GM18858 (cell line): ENCODE results near the gene DGKG.

Source experiments
- ATAC-seq: cut with Tn5 transposase; IDR thresholded peaks from one replicate; pipeline ENCODE4 v1.9.1; 2021; ENCODE audit not compliant: unreplicated experiment

Gene DGKG

GRCh38 chr3:186280737-186281136 lies 81.3 kb downstream of the DGKG start:
- ATAC-seq: no peak

GRCh38 chr3:186277268-186277909 lies 84.6 kb downstream of the DGKG start:
- no peak for ATAC-seq

- no peak for ATAC-seq
These were observed 86.6 kb downstream of the DGKG start for GRCh38 chr3:186275436-186275835.

GRCh38 chr3:186273586-186273985 lies 88.4 kb downstream of the DGKG start:
- ATAC-seq: no peak

- ATAC-seq: no peak
These were observed 91.3 kb downstream of the DGKG start for GRCh38 chr3:186270701-186271100.

- ATAC-seq: no peak
These were observed 93.2 kb downstream of the DGKG start for GRCh38 chr3:186268616-186269448.

GRCh38 chr3:186267758-186268157 lies 94.3 kb downstream of the DGKG start:
- ATAC-seq: no peak

- no peak for ATAC-seq
These were observed 97.2 kb downstream of the DGKG start for GRCh38 chr3:186264608-186265400.

- ATAC-seq: no peak
These were observed 100.4 kb downstream of the DGKG start for GRCh38 chr3:186261638-186262037.

GRCh38 chr3:186260726-186261125 lies 101.3 kb downstream of the DGKG start:
- no peak for ATAC-seq

GRCh38 chr3:186259612-186260383 lies 102.2 kb downstream of the DGKG start:
- ATAC-seq: no peak

- no peak for ATAC-seq
These were observed 103.1 kb downstream of the DGKG start for GRCh38 chr3:186258968-186259367.

GRCh38 chr3:186257866-186258265 lies 104.2 kb downstream of the DGKG start:
- ATAC-seq: no peak

GRCh38 chr3:186255703-186256331 lies 106.2 kb downstream of the DGKG start:
- ATAC-seq: no peak

GRCh38 chr3:186254676-186255650 lies 107.1 kb downstream of the DGKG start:
- ATAC-seq: peak; percentile 66

GRCh38 chr3:186251948-186252619 lies 110.0 kb downstream of the DGKG start:
- ATAC-seq: no peak

- ATAC-seq: no peak
These were observed 113.2 kb downstream of the DGKG start for GRCh38 chr3:186248850-186249249.
